ENCODE data around the gene RIN3.

The RIN3 gene

DNA sequence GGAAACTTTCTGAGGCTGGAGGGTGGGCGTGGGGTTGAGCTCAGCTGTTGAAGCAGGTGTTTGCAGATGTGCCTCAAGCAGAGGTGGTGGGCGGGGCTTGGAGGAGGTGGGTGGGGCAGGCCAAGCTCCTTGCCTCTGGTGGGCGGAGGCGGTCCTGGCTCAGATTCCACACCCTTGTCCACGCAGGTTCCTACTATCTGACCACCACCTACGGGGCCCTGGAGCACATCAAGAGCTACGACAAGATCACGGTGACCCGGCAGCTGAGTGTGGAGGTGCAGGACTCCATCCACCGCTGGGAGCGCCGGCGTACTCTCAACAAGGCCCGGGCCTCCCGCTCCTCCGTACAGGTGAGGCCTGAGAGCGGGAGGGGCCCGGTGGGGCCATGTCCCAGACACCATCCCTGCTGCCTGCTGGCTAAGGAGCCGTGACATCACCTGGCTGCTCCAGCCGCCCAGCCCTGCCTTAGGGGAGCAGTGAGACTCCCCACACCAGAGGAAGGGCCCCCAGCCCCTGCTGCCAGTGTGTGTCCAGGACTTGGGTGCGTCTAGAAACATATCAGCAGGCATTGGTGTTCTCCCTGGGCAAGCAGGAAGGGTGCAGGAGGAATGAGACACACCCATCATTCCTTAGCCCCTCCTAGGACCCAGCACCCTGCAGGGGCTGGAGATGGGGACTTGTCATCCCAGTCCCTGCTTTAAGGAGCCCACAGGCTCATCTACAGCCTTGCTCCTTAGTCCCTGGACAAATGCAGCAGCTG lies 171.4 kb downstream of the RIN3 start:
- DNase-seq (ENCODE audit: low read depth in 1 of 2, low spot score in 1 of 2), result no peak

DNA sequence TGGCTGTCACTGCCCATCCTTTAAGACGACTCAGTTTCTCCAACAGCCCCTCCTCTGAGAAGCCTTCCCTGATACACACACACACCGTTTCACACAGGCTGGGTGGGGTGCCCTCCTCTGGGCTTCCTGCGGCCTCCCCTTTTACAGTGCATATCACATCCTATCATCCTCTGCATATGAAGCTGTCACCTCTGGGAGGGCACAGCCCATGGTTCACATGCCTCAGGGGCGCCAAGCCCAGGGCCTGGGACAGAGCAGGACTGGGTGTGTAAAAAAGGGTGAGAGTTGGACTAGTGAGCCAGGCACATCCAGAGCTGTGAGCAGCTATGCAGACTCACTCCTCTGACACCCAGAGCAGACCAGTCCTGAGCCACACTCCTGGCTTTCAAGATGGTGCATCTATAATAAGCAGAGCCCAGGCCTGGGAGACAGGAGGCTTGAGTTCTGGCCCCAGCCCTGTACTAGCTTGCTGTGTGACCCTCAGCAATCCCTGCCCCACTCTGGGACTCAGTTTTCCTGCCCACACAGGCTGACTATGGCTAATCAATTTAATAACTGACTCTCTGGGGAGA lies 172.3 kb downstream of the RIN3 start:
- DNase-seq (ENCODE audit: low read depth in 1 of 2, low spot score in 1 of 2), result no peak

DNA sequence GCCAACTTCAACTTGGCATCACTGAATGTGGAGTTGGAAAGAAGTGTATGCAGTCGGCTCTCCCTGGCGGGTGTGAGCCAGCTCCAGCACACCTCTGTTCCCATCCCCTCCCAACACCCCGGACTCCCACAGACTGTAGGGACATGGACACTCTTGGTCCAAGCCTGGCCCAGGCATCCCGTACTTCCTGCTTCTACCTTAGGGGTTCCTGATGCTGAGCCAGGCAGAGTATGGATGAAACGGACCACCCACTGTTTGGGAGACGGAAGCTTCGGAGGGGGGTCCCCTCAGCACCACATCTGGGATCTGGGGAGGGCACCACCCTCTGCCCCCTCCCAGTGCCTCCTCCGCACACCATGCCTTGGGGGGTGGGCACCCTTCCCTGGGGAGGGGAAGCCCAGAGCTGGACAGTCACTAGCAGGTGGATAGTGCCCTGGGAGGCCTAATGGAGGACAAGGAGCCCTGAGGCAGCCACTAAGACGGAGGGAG lies 172.9 kb downstream of the RIN3 start:
- DNase-seq (ENCODE audit: low read depth in 1 of 2, low spot score in 1 of 2), result no peak

DNA sequence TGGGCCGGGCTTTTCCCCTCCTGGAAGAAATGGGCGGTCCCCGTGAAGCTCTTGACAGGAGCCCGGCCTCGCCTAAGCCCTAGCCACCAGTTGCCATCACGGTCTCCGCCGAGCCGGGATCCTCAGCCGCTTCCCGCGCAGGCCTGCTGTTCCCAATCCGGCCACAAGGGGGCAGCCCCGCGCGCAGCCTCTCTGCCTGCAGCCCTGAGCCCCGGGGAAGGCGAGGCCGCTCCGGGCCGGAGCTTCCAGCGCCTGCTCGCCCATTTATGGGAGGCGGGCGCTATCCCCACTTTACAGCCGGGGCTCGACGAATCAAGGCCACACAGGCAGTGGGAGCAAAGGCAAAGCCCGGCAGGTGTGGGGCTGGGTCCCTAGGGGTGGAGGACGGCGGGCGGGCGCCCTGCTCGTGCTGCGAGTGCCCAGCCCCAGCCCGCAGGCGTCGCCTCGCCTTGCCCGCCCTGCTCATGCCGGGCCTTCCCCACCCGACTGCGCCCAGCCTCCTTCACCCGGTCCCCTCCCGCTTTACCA lies 173.4 kb downstream of the RIN3 start:
- DNase-seq (ENCODE audit: low read depth in 1 of 2, low spot score in 1 of 2), result peak in 1 of 2 donors; percentile 59

DNA sequence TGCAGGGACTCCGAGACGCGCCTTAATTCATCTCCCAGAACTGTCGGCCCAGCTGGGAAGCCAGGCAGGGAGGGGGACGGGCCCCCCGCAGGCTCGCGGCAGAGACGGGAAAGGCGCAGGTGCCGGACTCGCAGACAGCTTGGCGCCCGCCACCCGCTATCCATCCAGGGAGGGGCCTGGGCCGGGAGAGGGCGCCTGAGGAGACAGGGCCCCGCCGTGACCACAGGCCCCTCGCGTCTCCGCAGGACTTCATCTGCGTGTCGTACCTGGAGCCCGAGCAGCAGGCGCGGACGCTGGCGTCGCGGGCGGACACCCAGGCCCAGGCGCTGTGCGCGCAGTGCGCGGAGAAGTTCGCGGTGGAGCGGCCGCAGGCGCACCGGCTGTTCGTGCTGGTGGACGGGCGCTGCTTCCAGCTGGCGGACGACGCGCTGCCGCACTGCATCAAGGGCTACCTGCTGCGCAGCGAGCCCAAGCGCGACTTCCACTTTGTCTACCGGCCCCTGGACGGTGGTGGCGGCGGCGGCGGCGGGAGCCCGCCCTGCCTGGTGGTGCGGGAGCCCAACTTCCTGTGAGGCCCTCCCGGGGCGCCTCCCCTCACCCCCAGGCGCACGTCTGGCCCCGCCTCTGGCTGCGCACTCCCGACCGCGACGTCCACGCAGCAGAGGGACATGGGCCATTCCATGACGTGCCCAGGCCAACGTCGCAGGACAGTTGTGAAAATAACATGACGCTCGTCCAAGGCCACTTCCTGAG lies 174.3 kb downstream of the RIN3 start:
- no peak for DNase-seq (ENCODE audit: low read depth in 1 of 2, low spot score in 1 of 2)

DNA sequence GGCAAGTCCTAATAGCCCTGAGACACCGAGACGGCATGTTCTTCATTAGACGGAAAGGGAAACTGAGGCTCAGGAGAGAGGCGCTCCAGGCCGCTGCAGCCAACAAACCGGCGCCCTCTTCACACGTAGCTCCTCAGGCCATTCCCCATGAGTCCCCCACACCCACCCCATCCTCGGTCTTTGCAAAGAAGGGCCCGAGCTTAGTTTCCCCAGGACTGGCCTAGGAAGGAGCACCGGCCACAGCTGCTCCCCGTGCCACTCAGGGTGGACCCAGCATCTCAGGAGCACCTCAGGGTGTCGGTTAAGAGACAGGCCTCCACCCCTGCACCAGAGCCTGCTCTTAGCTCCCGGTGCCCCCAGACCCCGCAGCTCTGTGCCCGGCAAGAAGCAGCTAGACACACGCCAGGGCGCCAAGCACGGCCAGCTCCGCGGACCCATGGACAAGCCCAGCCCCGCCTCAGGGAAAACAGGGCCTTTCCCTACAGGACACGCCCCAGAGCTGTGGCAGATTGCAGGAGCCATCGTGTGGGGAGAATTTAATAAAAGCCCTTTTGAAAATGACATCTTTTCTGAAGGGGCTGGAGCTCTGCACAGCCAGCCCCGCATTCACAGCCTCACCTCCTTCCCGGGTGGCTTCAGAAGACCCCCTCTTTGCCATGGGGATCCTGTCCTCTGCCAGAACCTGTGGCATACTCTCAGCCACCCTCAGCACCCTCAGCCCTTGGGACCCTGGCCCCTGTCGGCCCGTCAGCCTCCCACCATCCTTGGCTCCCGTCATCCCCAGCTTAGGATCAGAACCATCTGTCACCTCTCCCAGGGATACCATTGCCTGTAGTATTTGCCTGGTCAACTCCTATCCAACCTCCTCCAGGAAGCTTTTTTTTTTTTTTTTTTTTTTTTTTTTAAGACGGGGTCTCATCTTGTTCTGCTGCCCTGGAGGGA lies 175.1 kb downstream of the RIN3 start:
- no peak for DNase-seq (ENCODE audit: low read depth in 1 of 2, low spot score in 1 of 2)

DNA sequence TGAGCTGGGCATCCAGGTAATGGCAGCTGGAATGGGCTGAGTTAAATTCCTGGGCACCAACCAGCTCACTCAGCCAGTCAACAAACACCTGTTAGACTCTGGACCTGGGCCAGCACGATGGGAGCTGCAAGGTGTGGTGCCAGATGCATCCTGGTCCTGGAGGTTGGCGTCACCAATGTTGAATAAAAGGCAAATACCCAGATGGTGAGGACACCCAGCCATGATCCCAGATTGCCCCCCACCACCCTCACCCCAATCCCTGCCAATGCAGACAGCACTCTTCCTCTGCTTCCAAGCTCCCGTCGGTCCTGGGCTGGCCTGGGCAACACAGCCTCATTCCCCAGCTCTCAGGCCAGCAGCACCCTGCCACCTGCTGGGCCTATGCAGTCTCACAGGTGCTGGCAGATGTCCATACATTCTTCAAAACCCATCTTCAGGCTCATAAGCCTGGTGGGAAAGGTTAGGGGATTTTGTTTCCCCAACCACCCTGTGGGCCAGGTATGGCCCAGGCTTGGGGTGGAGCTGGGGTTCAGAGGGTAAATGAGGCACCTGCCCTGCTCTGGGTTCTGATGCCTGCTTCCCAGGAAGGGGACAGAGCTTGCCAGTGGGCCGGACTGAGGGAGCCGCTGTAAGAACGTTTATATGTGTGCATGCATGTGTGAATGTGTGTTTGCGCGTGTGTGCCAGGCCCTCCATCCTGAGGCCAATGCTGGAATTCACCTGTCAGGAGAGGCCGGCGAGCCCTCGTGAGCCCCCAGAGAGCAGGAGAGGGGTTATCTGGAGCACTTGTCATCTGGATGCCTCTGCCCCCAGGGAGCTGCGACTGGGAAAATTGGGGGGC lies 176.8 kb downstream of the RIN3 start:
- DNase-seq (ENCODE audit: low read depth in 1 of 2, low spot score in 1 of 2), result no peak

DNA sequence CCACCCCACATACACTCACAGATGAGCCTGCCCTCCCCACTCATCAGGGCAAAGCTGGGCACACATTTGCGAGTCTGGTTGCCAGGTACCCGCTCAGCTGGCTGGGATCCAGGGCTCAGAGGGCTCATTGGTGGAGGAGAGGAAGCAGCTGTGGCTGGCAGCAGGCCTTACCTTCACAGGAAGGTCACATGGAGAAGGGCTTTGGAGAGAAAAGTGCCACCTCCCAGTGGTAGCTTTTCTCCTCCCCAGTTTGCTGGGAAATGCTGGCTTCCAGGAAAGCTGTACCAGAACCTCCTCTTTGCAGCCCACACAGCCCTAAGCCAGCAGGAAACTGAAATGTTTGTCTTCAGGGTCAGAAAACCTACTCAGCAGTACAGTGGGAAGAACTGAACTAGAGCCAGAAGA lies 179.2 kb downstream of the RIN3 start:
- no peak for DNase-seq (ENCODE audit: low read depth in 1 of 2, low spot score in 1 of 2)

DNA sequence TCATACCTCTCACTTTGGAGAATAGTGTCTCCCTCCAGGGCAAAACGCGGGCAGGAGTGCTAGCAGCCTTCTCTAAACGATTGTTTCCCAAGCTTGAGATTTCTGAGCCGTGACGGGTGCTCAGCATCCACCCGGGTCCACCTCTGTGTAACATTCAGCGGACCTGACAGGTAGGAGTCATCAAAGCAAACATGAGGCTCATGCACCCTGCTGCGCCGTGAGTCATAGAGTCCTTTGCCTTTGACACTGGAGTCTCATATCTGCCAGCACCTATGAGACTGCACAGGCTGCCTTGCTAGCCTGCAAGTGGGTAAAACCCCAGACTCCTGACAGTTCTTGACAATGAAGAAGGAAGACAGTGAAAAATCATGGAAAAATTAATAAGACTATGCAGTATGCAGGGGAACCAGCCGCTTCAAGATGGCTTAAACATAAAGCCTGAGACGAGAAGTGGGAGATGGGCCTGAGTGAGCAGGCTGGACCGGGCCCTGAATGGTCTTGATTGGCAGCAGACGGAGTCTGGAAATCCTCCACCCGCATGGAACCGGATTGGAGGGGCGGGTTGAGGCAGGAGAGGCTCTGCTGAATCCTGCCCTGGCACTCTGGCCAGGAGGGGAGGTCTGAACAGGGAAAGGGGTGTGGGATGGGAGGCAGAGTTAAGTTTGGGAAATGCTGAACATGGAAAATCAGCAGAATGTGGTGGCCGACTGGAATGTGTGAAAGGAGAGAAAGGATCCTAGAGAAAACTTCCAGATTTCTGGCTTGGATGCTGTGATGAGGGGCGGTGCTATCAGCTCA lies 180.6 kb downstream of the RIN3 start:
- no peak for DNase-seq (ENCODE audit: low read depth in 1 of 2, low spot score in 1 of 2)

DNA sequence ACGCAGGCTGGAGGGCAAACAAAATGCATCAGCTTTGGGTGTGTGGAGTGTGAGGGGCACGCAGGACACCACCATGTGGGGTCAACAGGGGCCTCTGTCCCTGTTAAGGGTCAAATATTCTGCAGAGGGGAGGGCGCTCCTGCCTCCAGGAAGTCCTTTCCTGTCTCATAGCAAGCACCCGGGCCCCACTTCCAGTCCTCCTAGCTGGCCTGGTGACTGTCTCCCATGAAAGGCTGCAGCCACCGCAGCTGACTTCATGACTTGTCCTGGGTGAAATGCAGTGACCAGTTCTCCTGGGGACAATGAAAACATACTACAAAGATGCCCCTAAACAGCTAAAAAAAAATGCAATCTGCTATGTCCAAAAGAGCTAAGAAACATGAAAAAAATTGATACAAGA lies 181.2 kb downstream of the RIN3 start:
- no peak for DNase-seq (ENCODE audit: low read depth in 1 of 2, low spot score in 1 of 2)

DNA sequence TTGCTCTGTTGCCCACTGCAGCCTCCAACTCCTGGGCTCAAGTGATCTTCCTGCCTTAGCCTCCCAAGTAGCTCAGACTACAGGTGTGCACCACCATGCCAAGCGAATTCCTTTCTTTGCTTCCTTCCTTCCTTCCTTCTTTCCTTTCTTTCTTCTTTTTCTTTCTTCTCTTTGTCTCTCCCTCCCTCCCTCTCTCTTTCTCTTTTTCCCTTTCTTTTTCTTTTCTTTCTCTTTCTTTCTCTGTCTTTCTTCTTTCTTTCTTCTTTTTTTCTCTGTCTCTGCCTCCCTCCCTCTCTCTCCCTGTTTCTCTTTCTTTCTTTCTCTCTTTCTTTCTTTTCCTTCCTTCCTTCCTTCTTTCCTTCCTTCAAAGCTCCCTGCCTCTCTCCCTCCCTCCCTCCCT lies 182.0 kb downstream of the RIN3 start:
- DNase-seq (ENCODE audit: low read depth in 1 of 2, low spot score in 1 of 2), result no peak

DNA sequence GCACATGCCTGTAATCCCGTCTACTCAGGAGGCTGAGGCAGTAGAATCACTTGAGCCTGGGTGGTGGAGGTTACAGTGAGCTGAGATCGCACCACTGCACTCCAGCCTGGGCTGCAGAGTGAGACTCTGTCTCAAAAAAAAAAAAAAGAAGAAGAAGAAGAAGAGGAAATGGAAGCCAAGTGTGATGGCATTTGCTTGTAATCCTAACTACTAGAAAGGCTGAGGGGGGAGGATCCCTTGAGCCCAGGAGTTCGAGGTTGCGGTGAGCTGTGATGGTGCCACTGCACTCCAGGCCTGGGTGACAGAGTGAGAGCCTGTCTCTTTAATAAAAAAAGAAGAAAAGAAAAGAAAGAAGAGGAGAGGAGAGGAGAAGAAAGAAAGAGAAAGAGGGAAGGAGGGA lies 182.8 kb downstream of the RIN3 start:
- no peak for DNase-seq (ENCODE audit: low read depth in 1 of 2, low spot score in 1 of 2)

DNA sequence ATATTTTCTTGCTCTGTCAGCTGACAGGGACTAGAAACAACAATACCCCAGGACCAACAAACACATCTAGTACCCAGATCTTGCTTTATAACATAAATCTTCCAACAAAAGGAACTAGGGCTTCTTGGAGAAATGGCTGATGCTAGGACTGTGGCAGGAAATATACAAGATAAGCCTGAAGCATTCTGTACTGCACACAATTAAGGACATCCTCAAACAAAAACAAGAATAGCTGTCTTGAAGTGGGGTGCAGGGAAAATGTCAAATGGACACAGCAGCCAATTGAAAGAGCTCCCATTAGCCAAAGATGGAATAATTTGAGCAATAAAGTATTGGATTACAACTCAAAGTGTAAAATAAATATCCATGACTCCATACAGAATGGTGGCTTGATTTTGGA lies 184.8 kb downstream of the RIN3 start:
- no peak for DNase-seq (ENCODE audit: low read depth in 1 of 2, low spot score in 1 of 2)

DNA sequence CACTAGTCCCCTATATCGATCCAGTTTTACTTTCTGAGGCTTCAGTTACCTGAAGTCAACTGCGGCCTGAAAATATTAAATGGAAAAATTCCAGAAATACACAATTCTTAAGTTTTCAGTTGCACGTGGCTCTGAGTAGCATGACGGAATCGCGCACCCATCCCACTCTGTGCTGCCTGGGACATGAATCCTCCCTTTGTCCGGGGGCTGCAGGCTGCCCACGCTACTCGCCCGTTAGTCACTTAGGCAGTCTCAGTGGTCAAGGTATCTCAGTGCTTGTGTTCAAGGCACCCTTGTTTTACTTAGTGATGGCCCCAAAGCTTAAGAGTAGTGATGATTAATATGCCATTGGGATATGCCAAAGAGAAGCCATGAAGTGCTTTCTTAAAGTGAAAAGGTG lies 188.2 kb downstream of the RIN3 start:
- DNase-seq (ENCODE audit: low read depth in 1 of 2, low spot score in 1 of 2), result no peak

DNA sequence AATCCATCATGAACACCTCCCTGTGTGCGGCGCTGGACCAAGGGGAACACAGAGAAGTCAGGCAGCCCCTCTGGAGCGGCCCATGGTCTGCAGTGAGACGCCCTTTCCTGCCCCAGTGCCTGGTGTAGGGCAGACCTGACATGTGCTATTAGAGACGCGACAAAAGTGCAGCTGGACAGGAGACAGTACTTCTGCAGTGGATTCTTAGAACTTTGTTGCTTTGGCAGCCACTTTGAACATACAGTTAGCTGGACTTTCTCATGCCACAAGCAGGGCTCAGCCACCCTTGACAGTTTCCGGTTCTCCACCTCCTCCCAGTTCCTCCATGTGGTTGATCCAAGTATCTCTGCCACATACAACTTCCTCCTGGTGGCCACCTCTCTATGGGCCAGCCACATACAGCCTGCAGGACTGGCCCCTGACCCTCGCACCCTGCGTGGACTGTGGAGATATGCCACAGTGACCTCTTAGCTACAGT lies 188.9 kb downstream of the RIN3 start:
- no peak for DNase-seq (ENCODE audit: low read depth in 1 of 2, low spot score in 1 of 2)

DNA sequence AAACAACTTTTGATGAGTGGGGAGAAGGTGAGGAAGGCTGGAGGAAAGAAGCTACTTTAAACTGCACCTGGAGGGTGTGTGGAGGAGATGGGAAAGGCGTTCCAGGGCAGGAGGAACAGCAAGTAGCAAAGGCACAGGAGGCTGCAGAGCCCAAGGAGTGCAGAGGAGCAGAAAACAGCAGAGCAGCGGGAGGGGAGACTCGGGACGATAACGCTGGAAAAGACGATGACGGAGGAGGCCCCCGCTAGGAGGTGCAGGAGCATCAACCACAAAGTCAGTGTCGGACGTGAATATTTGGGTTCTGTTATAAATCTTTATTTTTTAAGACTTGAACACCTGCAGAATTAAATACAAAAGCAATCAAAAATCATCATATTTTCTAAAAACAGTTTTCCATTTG lies 189.9 kb downstream of the RIN3 start:
- DNase-seq (ENCODE audit: low read depth in 1 of 2, low spot score in 1 of 2), result no peak

DNA sequence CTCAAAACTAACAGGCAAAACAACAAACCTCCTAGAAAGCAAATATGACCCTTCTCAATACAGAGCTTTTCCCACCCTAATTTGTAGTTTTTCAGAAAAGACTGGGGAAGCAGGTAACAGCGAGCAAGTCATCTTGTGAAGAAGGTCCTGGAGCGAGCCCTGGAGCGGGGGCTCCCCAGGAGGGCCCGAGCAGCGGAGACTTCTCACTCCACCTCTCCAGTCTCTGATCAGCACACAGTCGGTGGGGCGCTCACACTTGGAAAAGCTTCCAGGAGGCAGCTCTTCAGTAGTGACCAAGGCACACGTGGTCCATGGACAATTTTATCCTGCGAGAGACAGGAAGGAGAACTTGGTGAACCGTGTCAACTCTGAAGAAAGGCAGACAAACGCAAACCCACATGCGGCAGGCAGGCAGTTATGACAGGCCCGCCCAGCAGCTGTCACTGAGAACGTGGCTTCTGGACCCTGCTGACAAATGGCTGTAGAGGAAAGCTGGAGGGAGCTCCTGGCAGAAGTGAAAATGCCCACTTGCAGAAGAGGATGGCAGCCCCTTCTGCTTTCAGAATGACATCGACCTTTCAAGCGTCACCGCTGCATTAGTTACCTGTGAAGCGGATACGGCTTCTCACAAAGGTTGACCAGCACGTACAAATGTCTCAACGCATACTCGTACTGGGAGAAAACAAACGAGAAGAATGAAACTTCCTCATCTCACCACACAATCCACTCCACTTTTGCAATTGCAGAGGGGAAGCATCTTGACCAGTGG lies 190.6 kb downstream of the RIN3 start:
- DNase-seq (ENCODE audit: low read depth in 1 of 2, low spot score in 1 of 2), result no peak

DNA sequence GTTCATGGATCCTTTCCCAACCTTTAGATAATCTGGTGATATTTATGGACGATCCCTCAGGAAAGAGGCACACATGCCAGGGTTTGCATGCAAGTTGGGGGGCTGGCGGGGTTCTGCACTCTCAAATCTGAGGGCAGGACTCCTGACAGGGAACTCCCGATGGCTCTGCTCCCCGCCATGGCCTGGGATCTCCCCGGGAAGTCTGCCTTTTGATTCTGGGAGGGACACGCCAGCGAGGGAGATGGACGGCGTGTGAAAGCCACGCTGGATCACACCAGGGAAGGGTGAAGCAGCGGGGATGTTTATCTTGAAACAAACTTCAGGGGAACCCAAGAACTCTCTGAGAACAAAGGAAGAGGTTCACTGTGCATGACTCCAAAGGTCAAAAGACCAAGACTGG lies 191.2 kb downstream of the RIN3 start:
- DNase-seq (ENCODE audit: low read depth in 1 of 2, low spot score in 1 of 2), result no peak

Data from activated CD4-positive, alpha-beta T cell treated with anti-CD3 and anti-CD28 coated beads, Interleukin-2, amount 50 U/mL, for 24 hours (primary cell).